NCI-H1048 (cell line): ENCODE results near the gene EYA2.
"Not testable (repeated sequence)": the region's sequence is repeated elsewhere in the genome, so short reads cannot be mapped to it uniquely, and the experiment has no call there.

ENCODE experiments used
- DNase-seq: peaks from one replicate; lab custom pipeline; 2025; lab: John Stamatoyannopoulos, UW

Gene EYA2

GRCh38 chr20:46897328-46897880 is 2.8 kb downstream of the EYA2 start:
- DNase-seq, result no peak

- DNase-seq, result no peak
Measured at GRCh38 chr20:46898423-46898822, 3.8 kb downstream of the EYA2 start.

- no peak for DNase-seq
Measured at GRCh38 chr20:46899621-46900020, 5.0 kb downstream of the EYA2 start.

GRCh38 chr20:46900086-46900485 is 5.4 kb downstream of the EYA2 start:
- no peak for DNase-seq

- DNase-seq, result no peak
Measured at GRCh38 chr20:46900826-46901225, 6.2 kb downstream of the EYA2 start.

GRCh38 chr20:46901638-46902037 is 7.0 kb downstream of the EYA2 start:
- no peak for DNase-seq

- no peak for DNase-seq
Measured at GRCh38 chr20:46903256-46903655, 8.6 kb downstream of the EYA2 start.

- DNase-seq, result no peak
Measured at GRCh38 chr20:46903937-46904336, 9.3 kb downstream of the EYA2 start.

GRCh38 chr20:46905364-46906125 is 10.9 kb downstream of the EYA2 start:
- no peak for DNase-seq

- DNase-seq, result no peak
Measured at GRCh38 chr20:46913329-46914044, 18.8 kb downstream of the EYA2 start.

GRCh38 chr20:46914789-46915379 is 20.2 kb downstream of the EYA2 start:
- DNase-seq, result no peak

GRCh38 chr20:46915575-46916257 is 21.1 kb downstream of the EYA2 start:
- no peak for DNase-seq

GRCh38 chr20:46916258-46916603 is 21.6 kb downstream of the EYA2 start:
- no peak for DNase-seq

GRCh38 chr20:46917155-46917554 is 22.5 kb downstream of the EYA2 start:
- DNase-seq, result no peak

GRCh38 chr20:46920114-46920513 is 25.5 kb downstream of the EYA2 start:
- DNase-seq, result no peak

- not testable (repeated sequence) for DNase-seq
Measured at GRCh38 chr20:46922841-46923240, 28.2 kb downstream of the EYA2 start.

GRCh38 chr20:46923550-46923949 is 28.9 kb downstream of the EYA2 start:
- DNase-seq, result no peak

GRCh38 chr20:46928580-46929132 is 34.0 kb downstream of the EYA2 start:
- DNase-seq, result no peak

GRCh38 chr20:46929902-46930301 is 35.3 kb downstream of the EYA2 start:
- DNase-seq, result no peak

- no peak for DNase-seq
Measured at GRCh38 chr20:46930640-46931339, 36.1 kb downstream of the EYA2 start.

GRCh38 chr20:46931699-46932098 is 37.1 kb downstream of the EYA2 start:
- no peak for DNase-seq
